ENCODE measurements around the gene GAGE12J. TPM values are rescaled to one million over a fixed set of nuclear protein-coding genes. Genes with fewer than 3 reads are reported as not detected.
"Not testable (repeated sequence)": the region's sequence is repeated elsewhere in the genome, so short reads cannot be mapped to it uniquely, and the experiment has no call there.

Gene GAGE12J
- total RNA-seq, 1 experiment from 2014 or later: not detected

DNA sequence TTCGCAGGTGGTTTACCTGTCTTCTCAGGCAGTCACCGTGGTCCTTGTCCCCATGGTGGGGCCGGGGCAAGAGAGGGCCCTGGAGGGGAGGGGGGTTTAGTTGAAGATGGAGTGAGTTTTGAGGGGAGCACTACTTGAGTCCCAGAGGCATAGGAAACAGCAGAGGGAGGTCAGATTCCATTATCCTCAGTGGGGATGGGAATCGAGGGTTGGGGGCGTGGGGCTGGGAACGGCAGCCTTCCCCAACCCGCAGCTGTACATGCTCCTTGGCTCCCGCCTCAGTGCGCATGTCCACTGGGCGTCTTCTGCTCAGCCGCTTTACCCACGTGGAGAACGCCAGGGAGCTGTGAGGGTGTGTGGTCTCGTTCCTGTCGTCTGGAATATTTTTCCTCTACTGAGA lies 18.5 kb upstream of the GAGE12J start, which contains the start of gene GAGE10:
GAGE10 (plus strand) TSS at position 301 of the 400 bp plus-strand sequence. CDS start 1,214 bp downstream, outside the sequence.
- H3K4me1 Mint-ChIP-seq: peaks cover 10 to 13% of the 10 kb centered on the region in 2 experiments
- H3K23ac ChIP-seq (ENCODE audit: insufficient read length, low read depth, low read length): no peak within 1 kb of the TSS
- H3K14ac ChIP-seq (ENCODE audit: insufficient read depth, low read length): no peak within 1 kb of the TSS
- no peaks in the 10 kb centered on the region for H3K27me3 ChIP-seq (ENCODE audit: insufficient read depth, low read length)
- no peak within 1 kb of the TSS for H3K4ac ChIP-seq (ENCODE audit: low read depth, low read length)
- H3K23me2 ChIP-seq (ENCODE audit: insufficient read length, low read depth, low read length, poor library complexity, severe bottlenecking): no peaks in the 10 kb centered on the region
- no peak within 1 kb of the TSS for H3K18ac ChIP-seq (ENCODE audit: insufficient read length, low read depth, low read length)
- H3K36me3 Mint-ChIP-seq (ENCODE audit: insufficient read depth in 1 of 3, low read depth in 3 of 3): peaks cover 5 to 11% (median 6%) of the 10 kb centered on the region in 3 experiments; a peak in 3 of 7 replicates
- no peak within 1 kb of the TSS; a peak in 2 of 7 replicates for H3K27ac Mint-ChIP-seq
- no peak within 1 kb of the TSS for H3K4me2 ChIP-seq (ENCODE audit: insufficient read depth, insufficient read length, low read length)
- no peak within 1 kb of the TSS for H4K5ac ChIP-seq (ENCODE audit: insufficient read length, low read depth, low read length)
- H2AK5ac ChIP-seq (ENCODE audit: insufficient read length, low read length): no peak within 1 kb of the TSS
- no peaks in the 10 kb centered on the region for H3K79me1 ChIP-seq (ENCODE audit: insufficient read depth, low read depth, low read length, poor library complexity, severe bottlenecking)
- H4K8ac ChIP-seq (replicated peaks; ENCODE audit: insufficient read length, low read depth, low read length): no peak within 1 kb of the TSS
- no peak within 1 kb of the TSS for H2BK120ac ChIP-seq (ENCODE audit: low read depth, low read length, poor library complexity, severe bottlenecking)
- no peak within 1 kb of the TSS for H3K4me3 Mint-ChIP-seq
- H2BK15ac ChIP-seq (ENCODE audit: low read depth, low read length): no peak within 1 kb of the TSS
- no peak for DNase-seq
- H3K9me3 Mint-ChIP-seq: peaks cover 65 to 71% of the 10 kb centered on the region in 2 experiments
- H3K27me3 Mint-ChIP-seq (ENCODE audit: low read depth): peaks cover 2% of the 10 kb centered on the region; the same call in 1 of the 2 replicates
- no peaks in the 10 kb centered on the region for H3K79me2 ChIP-seq (ENCODE audit: insufficient read depth, low read length)
- WGBS (ENCODE audit: extremely low coverage, insufficient read length, low lambda C conversion rate): no CpG with 5 or more reads among the region's 15 CpGs
- no peak within 1 kb of the TSS for H3K27ac ChIP-seq (ENCODE audit: insufficient read length, low read depth, low read length)
- no peak within 1 kb of the TSS for H3T11ph ChIP-seq (ENCODE audit: low read length)
- no peak within 1 kb of the TSS for H2BK20ac ChIP-seq (ENCODE audit: low read depth, low read length, poor library complexity, severe bottlenecking)
- H2AFZ ChIP-seq (ENCODE audit: low read length): no peak within 1 kb of the TSS
- H3K9me3 ChIP-seq (ENCODE audit: control insufficient read depth, low read depth, low read length): peaks cover 38% of the 10 kb centered on the region
- H3K56ac ChIP-seq (ENCODE audit: insufficient read length, low read depth, low read length): no peak within 1 kb of the TSS
- no peak within 1 kb of the TSS for H3K9ac ChIP-seq (ENCODE audit: extremely low read depth, insufficient read length, low read length)
- H4K20me1 ChIP-seq (ENCODE audit: control insufficient read depth, insufficient read depth, insufficient read length): no peaks in the 10 kb centered on the region
- no peaks in the 10 kb centered on the region for H3K4me1 ChIP-seq (ENCODE audit: insufficient read depth, low read length)
- TF ChIP-seq, protein P1, sequence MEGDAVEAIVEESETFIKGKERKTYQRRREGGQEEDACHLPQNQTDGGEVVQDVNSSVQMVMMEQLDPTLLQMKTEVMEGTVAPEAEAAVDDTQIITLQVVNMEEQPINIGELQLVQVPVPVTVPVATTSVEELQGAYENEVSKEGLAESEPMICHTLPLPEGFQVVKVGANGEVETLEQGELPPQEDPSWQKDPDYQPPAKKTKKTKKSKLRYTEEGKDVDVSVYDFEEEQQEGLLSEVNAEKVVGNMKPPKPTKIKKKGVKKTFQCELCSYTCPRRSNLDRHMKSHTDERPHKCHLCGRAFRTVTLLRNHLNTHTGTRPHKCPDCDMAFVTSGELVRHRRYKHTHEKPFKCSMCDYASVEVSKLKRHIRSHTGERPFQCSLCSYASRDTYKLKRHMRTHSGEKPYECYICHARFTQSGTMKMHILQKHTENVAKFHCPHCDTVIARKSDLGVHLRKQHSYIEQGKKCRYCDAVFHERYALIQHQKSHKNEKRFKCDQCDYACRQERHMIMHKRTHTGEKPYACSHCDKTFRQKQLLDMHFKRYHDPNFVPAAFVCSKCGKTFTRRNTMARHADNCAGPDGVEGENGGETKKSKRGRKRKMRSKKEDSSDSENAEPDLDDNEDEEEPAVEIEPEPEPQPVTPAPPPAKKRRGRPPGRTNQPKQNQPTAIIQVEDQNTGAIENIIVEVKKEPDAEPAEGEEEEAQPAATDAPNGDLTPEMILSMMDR (conservative IDR thresholded peaks at IDR 0.05): no peak
- H2BK5ac ChIP-seq (ENCODE audit: insufficient read length, low read length): no peak within 1 kb of the TSS
- H2BK12ac ChIP-seq (ENCODE audit: insufficient read length, low read depth, low read length): no peak within 1 kb of the TSS
- no peak within 1 kb of the TSS for H4K91ac ChIP-seq (ENCODE audit: insufficient read length, low read depth, low read length)

DNA sequence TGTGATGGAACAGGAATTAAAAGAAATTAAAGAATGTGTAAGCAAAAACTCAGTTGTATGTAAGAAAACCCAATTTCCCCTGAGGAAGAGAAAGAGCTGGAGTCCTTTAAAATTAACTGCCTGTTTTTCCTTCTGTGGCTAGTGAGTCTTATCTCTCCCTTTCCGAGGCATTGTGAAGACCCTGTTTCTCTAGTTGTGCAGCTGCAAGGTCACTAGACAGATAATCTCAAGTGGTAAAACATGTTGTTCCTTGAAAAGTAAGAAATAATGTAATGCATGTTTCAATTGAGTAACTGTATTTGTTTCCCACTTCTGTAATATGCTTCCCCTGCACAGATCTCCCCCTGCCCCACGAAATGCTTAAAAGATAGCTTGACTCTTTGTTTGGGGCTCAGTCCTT lies 14.1 kb upstream of the GAGE12J start:
- H3K4me1 ChIP-seq (ENCODE audit: insufficient read depth, low read length); H2BK15ac ChIP-seq (ENCODE audit: low read depth, low read length); H4K8ac ChIP-seq (replicated peaks; ENCODE audit: insufficient read length, low read depth, low read length); H3K27me3 ChIP-seq (ENCODE audit: insufficient read depth, low read length); DNase-seq; H2AK5ac ChIP-seq (ENCODE audit: insufficient read length, low read length); H3T11ph ChIP-seq (ENCODE audit: low read length); H3K27ac ChIP-seq (ENCODE audit: insufficient read length, low read depth, low read length); H3K18ac ChIP-seq (ENCODE audit: insufficient read length, low read depth, low read length); H3K4me2 ChIP-seq (ENCODE audit: insufficient read depth, insufficient read length, low read length); H3K9ac ChIP-seq (ENCODE audit: extremely low read depth, insufficient read length, low read length); H2BK5ac ChIP-seq (ENCODE audit: insufficient read length, low read length); H2BK20ac ChIP-seq (ENCODE audit: low read depth, low read length, poor library complexity, severe bottlenecking); H4K91ac ChIP-seq (ENCODE audit: insufficient read length, low read depth, low read length); H2BK12ac ChIP-seq (ENCODE audit: insufficient read length, low read depth, low read length); H3K4ac ChIP-seq (ENCODE audit: low read depth, low read length); H3K27me3 Mint-ChIP-seq (ENCODE audit: low read depth); H2AFZ ChIP-seq (ENCODE audit: low read length); H4K20me1 ChIP-seq (ENCODE audit: control insufficient read depth, insufficient read depth, insufficient read length); H3K79me1 ChIP-seq (ENCODE audit: insufficient read depth, low read depth, low read length, poor library complexity, severe bottlenecking); H3K4me3 Mint-ChIP-seq; H3K23me2 ChIP-seq (ENCODE audit: insufficient read length, low read depth, low read length, poor library complexity, severe bottlenecking); H3K79me2 ChIP-seq (ENCODE audit: insufficient read depth, low read length); H3K14ac ChIP-seq (ENCODE audit: insufficient read depth, low read length); H3K56ac ChIP-seq (ENCODE audit: insufficient read length, low read depth, low read length); H4K5ac ChIP-seq (ENCODE audit: insufficient read length, low read depth, low read length); H3K23ac ChIP-seq (ENCODE audit: insufficient read length, low read depth, low read length); H3K27ac Mint-ChIP-seq; H2BK120ac ChIP-seq (ENCODE audit: low read depth, low read length, poor library complexity, severe bottlenecking): not testable (repeated sequence)
- peaks cover 37% of the 10 kb centered on the region for H3K9me3 ChIP-seq (ENCODE audit: control insufficient read depth, low read depth, low read length)
- Mint-ChIP-seq H3K9me3 (peaks cover 62 to 68% of the 10 kb centered on the region in 2 experiments), H3K4me1 (peaks cover 38 to 46% of the 10 kb centered on the region in 2 experiments), H3K36me3 (ENCODE audit: insufficient read depth in 1 of 3, low read depth in 3 of 3) (peaks cover 5 to 15% (median 6%) of the 10 kb centered on the region in 3 experiments; a peak in 4 of 7 replicates)
- WGBS (ENCODE audit: extremely low coverage, insufficient read length, low lambda C conversion rate): no CpG with 5 or more reads among the region's 2 CpGs
